Hindlimb muscle (tissue), 1 donor: ENCODE measurements around the gene SLC2A10. TPM values are rescaled to one million over a fixed set of nuclear protein-coding genes. Genes with fewer than 3 reads are reported as not detected.

Source experiments
- DNase-seq: peaks from one replicate; pipeline ENCODE4 v3.0.0-alpha.2; 2013
- polyA plus RNA-seq: library from polyadenylated mRNA; unstranded; fragments of 120-200 nt; gene quantifications from one replicate; pipeline ENCODE4 v1.2.1, GENCODE V29; 2013; ENCODE audit not compliant: insufficient read length

SLC2A10 gene
- polyA plus RNA-seq, 1 donor: 16.6 TPM

DNA sequence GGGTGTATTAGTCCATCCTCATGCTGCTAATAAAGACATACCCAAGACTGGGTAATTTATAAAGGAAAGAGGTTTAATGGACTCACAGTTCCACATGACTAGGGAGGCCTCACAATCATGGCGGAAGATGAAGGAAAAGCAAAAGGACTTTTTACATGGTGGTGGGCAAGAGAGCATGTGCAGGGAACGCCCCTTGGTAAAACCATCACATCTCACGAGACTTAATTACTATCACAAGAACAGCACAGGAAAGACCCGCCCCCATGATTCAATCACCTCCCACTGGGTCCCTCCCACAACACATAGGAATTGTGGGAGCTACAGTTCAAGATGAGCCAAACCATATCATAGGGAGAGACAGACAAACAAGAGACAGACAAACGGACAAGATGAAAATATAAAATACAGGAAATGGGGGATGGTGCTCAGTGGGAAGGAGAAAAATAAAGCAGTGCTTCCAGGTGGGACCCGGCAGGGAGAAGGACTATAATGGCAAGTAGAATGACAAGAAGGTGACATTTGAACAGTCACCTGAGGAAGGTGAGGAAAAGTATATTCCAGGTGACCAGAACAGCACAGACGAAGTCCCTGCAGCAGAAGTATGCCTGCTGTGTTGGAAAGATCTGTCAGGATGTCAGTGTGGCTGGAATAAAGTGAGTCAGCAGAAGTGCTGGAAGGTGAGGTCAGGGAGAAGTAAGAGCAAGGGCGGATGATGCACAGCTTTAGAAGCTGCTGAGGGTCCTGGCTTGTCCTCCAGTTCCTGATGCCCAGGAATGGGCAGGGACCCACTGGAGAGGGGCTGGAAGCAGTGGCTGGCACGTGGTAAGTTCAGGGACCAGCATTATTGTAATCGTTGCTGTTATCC lies 61.1 kb downstream of the SLC2A10 start:
- no peak for DNase-seq

DNA sequence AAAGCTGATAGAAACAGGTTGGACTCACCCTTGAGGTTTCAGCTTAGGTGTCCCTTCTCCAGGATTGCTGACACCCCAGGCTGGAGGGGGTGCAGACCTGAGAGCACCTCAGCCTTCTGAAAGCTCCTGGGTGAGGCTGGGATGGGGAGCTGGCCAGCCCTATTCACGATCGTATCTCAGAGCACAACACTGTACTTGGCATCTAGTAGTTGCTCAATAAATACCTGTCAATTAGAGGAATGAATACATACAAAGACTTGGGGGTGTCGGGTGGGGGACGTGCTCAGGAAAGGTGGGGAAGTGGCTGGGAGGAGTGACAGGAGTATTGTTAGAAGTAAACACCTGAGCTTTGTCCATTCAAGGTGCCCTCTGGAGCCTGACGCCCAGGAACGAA lies 61.7 kb downstream of the SLC2A10 start:
- no peak for DNase-seq

DNA sequence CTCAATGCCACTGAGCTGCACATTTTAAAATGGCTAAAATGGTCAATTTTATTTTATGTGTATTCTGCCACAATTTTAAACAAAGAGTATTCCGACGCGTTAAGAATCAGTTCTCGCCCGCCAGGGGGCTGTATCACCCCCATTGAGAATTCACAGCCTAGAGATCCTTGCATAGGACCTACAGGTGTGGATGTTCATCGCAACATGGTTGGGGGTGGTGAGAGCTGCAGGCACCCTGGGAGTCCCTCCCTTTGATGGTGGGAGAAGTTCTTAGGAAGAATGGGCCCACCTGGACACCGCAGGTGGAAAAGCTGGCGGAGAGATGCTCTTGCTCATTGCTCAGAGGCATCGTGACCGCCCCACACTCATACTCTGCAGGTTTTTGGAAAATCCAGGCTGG lies 63.5 kb downstream of the SLC2A10 start:
- no peak for DNase-seq

DNA sequence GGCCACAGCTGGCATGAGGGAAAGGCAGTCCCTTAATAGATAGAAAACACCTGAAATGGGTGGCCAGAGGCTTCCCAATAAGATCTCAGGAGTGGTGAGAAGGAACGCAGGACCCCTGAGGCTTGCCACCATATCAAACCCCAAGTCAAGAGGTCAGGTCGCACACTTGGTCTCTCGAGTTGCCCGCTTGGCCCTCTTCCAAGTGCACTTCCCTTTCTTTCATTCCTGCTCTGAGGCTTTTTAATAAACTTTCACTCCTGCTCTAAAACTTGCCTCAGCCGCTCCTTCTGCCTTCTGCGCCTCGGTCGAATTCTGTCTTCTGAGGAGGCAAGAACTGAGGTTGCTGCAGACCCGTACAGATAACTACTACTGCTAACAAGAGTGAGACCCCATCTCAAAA lies 64.2 kb downstream of the SLC2A10 start:
- no peak for DNase-seq

DNA sequence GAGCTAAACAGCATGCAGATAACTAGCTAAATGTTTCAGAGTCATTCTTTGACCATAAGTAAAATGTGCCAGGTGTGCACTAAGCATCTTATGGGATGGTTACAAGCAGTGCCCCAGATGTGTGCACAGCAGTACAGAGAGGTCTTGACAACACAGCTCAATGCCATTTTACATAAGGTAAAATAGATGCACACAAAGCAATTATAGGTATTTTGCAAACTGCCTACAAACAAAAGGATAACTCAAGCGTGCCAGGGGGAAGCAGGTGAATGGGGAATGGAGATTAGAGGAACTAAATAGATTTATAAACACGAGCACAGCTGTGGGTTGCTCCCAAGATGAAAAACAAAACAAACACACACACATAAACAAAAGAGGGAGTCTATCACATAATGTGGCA lies 64.8 kb downstream of the SLC2A10 start:
- no peak for DNase-seq

DNA sequence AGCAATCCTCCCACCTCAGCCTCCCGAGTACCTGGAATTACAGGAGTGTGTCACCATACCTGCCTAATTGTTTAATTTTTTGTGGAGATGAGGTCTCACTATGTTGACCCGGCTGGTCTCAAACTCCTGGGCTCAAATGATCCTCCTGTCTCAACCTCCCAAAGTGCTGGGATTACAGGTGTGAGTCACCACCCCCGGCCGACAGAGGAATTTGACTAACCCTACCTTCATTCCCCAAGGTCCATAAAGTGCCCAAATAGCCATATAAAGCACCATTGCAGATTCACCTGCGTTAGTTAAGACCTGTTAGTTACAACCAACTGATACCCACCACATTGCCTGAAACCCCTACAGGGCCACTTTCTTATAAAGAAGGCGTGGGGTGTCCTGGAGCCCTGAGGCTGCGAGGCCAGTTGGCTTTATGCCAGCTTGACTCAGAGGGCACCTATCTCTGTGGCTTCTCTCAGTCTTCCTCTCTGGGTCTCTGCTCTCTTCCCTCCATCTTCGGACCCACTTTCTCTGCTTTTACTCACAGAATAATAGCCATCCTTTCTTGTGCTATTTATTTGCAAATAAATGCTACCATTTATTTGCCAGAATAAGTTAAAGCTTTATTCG lies 65.6 kb downstream of the SLC2A10 start:
- DNase-seq: no peak

DNA sequence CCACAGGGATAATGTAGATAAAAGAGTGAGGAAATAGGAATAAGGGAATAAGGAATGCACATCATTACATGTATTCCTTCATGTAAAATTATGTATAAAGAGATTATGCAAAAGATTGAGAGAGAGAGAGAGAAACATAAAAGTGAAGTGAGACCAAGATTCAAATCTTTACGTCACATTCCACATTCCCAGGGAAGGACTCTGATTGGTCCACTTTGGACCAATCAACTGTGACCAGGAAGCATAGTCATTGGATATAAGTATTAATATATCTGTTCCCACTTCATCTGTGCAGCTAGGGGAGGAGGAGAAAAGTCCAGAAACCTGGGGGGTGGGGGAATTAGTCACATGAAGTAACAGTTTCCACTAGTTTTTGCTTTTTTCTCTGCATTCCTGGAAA lies 66.4 kb downstream of the SLC2A10 start:
- DNase-seq: no peak

DNA sequence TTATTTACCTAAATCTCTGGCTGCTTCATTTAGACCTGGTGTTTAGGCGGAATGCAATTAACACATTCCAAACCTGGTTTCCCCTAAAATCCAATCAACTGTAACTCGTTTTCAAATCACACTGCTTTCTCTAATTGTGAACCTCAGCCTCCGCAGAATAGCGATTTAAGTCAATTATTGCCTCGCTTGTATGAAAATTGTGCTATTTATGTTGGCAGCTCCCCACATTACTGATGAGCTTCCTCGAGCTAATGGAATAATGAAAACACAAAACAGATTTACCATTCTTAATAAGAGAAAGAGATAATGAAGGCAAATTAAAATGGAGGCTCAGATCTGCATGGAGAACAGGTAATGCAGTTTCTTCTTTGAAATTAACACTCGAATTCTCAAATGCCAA lies 67.9 kb downstream of the SLC2A10 start:
- DNase-seq: no peak

DNA sequence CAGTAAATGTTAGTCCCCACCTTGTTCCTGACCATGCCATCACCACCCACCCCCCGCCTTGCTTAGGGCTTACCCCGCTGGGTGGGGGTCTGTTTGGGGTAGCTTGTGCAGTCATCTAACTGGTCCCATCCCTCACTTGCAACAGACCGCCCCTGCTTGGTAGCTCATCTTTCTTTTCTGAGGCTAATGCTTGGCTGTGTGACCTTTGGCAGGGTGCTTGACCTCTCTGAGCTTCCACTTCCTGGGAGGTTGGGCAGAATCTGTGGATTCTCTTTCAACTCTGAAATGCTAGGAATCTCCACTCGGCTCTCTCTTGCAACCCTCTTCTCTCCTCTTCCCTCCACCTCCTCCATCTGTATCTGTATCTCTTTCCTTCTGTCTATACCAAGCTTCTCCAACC lies 70.4 kb downstream of the SLC2A10 start:
- DNase-seq: no peak

DNA sequence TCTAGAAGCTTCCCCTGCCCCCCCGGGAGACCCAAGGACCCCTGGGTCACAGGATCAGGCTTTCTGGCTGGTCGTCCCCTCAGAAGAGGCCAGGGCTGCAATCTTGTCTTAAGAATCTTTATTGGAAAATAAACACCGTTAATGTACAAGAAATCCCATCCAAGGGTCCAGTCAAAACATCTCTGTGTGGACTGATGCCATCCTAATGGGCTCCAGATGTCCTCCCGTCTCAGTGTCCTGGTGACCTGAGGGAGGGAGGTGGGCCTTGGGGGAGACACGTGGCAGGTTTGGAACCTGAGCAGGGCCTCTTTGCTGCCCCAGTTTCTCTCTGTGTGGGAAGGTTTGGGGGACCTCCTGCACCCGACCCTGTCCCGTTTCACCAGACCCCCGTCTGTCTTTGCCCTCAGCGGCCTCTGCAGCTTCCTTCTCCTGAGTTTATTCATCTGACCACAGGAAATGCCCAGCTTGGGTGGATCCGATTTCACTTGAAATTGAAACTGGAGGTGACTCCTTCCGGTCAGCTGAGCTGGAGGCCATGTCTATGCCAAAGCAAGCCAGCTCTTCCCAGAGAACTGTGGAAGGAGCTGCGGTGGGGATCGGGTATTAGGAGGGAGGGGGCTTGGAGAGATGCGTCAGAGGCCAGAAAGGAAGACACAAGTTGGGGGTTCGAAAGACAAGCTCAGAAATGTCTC lies 75.1 kb downstream of the SLC2A10 start:
- DNase-seq: peak; percentile 29

Other genes with a start within 250 kb of the SLC2A10 start
- gene ZNF334, start 196.1 kb upstream of the SLC2A10 start, polyA plus RNA-seq: 11.8 TPM
- not detected for gene OCSTAMP, start 159.0 kb upstream of the SLC2A10 start, polyA plus RNA-seq
- 3.1 TPM for gene SLC13A3, start 58.2 kb upstream of the SLC2A10 start, polyA plus RNA-seq
- 9.3 TPM for gene TP53RK, start 20.2 kb upstream of the SLC2A10 start, polyA plus RNA-seq
- gene EYA2, start 185.2 kb downstream of the SLC2A10 start, polyA plus RNA-seq: 2.7 TPM